ENCODE results near the gene HDGF. TPM values are rescaled to one million over a fixed set of nuclear protein-coding genes. Genes with fewer than 3 reads are reported as not detected.

Gene HDGF
- total and polyA plus RNA-seq, 9 of the 15 experiments (the other 6 are each of a cell fraction or from before 2014, with no cell fraction given): 38.8 to 601 (median 400) TPM

DNA sequence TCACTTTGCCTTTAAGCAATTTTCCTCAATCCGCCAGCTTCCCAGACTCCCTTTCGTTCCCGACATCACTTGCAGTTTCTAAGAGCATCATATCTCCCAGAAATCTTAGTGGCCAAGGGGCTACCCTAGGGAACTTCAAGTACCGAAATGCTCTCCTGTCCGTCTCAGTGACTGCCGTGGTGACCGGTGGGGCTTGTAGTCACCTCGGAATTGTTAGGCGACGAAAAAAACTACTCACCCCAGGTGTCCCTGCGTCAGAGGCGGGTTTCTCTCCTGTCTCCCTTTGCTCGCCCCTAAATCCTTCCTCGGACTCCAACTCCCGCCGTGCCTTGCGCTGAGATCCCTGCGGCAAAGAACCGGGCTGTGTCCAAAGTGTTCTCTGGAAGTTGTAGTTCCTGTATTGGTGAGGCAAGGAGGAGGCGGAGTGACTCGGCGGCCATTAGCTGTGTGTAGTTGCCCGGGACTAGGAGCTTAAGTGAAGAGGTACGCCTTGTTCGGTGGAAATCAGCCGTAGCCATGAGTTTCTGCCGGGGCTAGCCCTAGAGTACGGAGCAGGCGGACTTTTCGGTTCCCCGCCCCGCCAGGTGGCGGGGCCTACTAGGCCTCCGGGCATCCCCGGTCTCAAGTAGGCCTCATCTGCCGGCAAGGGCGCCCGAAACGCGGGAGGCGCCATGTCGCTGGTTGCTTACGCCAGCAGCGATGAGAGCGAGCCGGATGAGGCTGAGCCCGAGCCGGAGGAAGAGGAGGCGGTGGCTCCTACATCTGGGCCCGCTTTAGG is 15.8 kb upstream of the HDGF start, which contains the start of gene PRCC (continued):
- TF ChIP-seq, protein P1, sequence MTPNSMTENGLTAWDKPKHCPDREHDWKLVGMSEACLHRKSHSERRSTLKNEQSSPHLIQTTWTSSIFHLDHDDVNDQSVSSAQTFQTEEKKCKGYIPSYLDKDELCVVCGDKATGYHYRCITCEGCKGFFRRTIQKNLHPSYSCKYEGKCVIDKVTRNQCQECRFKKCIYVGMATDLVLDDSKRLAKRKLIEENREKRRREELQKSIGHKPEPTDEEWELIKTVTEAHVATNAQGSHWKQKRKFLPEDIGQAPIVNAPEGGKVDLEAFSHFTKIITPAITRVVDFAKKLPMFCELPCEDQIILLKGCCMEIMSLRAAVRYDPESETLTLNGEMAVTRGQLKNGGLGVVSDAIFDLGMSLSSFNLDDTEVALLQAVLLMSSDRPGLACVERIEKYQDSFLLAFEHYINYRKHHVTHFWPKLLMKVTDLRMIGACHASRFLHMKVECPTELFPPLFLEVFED (CRISPR knock-in tag; conservative IDR thresholded peaks at IDR 0.05): no peak
- TF ChIP-seq ZNF780A (CRISPR knock-in tag; IDR thresholded peaks at IDR 0.05) (no peak), FOXJ2 (tag; IDR thresholded peaks at IDR 0.05) (peak; percentile 84), ZNF263 (CRISPR knock-in tag; IDR thresholded peaks at IDR 0.05; ENCODE audit: borderline replicate concordance) (peak; percentile 83), ZNF75A (CRISPR knock-in tag; IDR thresholded peaks at IDR 0.05) (no peak), EP300 (IDR thresholded peaks at IDR 0.05; ENCODE audit: low read length) (0 out of 2 replicates have a peak, but pooled peaks have one; percentile 2), ZNF436 (CRISPR knock-in tag; IDR thresholded peaks at IDR 0.05) (no peak), ZNF696 (CRISPR knock-in tag; conservative IDR thresholded peaks at IDR 0.05) (no peak), ZBTB12 (CRISPR knock-in tag; IDR thresholded peaks at IDR 0.05) (peak; percentile 69), COPS2 (conservative IDR thresholded peaks at IDR 0.05) (no peak), ZNF644 (tag; IDR thresholded peaks at IDR 0.05; ENCODE audit: low read depth) (peak; percentile 99), ZNF165 (CRISPR knock-in tag; IDR thresholded peaks at IDR 0.05; ENCODE audit: borderline replicate concordance) (no peak), ETS2 (tag; IDR thresholded peaks at IDR 0.05; ENCODE audit: borderline replicate concordance, poor library complexity, severe bottlenecking) (no peak), ZNF41 (CRISPR knock-in tag; conservative IDR thresholded peaks at IDR 0.05) (no peak), ZC3H8 (IDR thresholded peaks at IDR 0.05) (no peak), ZNF764 (CRISPR knock-in tag; IDR thresholded peaks at IDR 0.05; ENCODE audit: low read depth) (no peak), ZNF232 (CRISPR knock-in tag; IDR thresholded peaks at IDR 0.05) (peak; percentile 46), UBTF (IDR thresholded peaks at IDR 0.05; ENCODE audit: borderline replicate concordance in 1 of 2, low read depth in 2 of 2, low read length in 2 of 2) (peak; percentile 100), POLR2G (IDR thresholded peaks at IDR 0.05; ENCODE audit: low read depth, low read length) (peak; percentile 81), NRF1 (conservative IDR thresholded peaks at IDR 0.05 in 1 of 2, IDR thresholded peaks at IDR 0.05 in 1 of 2) (peak; percentile 80 to 84)
- TF ChIP-seq, protein P2, sequence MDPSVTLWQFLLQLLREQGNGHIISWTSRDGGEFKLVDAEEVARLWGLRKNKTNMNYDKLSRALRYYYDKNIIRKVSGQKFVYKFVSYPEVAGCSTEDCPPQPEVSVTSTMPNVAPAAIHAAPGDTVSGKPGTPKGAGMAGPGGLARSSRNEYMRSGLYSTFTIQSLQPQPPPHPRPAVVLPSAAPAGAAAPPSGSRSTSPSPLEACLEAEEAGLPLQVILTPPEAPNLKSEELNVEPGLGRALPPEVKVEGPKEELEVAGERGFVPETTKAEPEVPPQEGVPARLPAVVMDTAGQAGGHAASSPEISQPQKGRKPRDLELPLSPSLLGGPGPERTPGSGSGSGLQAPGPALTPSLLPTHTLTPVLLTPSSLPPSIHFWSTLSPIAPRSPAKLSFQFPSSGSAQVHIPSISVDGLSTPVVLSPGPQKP (CRISPR knock-in tag; IDR thresholded peaks at IDR 0.05): no peak
- TF ChIP-seq, protein P3, sequence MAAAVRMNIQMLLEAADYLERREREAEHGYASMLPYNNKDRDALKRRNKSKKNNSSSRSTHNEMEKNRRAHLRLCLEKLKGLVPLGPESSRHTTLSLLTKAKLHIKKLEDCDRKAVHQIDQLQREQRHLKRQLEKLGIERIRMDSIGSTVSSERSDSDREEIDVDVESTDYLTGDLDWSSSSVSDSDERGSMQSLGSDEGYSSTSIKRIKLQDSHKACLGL (CRISPR knock-in tag; IDR thresholded peaks at IDR 0.05; ENCODE audit: borderline replicate concordance, poor library complexity, severe bottlenecking): no peak

Measured in K562 (cell line).